ENCODE results near the gene ZNF141.
"Not testable (repeated sequence)": the region's sequence is repeated elsewhere in the genome, so short reads cannot be mapped to it uniquely, and the experiment has no call there.

Gene ZNF141

GRCh38 chr4:338759-339097 lies 1.1 kb downstream of the ZNF141 start:
- Mint-ChIP-seq H3K27me3 (ENCODE audit: low read depth) (peaks cover 3% of the 10 kb centered on the region), H3K4me3 (peak overlapping the region; percentile 99), H3K36me3 (ENCODE audit: low read depth) (peaks cover 64% of the 10 kb centered on the region), H3K4me1 (ENCODE audit: low read depth) (peaks cover 18% of the 10 kb centered on the region), H3K9me3 (peaks cover 54% of the 10 kb centered on the region), H3K27ac (peak overlapping the region; percentile 99)

DNA sequence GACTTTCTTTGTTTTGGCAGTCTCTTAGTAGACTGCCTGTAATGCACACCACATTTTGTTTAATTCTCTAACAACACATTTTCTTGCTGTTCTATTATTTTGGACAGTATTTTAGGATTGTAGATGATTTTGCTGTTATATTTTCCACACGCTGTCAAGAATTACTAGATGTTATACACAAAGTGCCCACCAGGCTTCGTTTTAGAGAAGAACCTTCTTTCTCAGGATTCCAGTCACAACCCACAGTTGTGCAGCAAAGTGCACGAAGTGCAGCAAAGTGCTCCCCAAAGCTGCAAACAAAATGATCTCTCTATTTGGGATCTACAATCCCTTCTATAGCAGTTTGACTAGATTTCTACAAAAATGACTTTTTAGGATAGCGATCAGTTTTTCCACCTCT lies 2.4 kb downstream of the ZNF141 start:
- peak overlapping the region; percentile 17 for H3K4me3 Mint-ChIP-seq
- peaks cover 74% of the 10 kb centered on the region for H3K36me3 Mint-ChIP-seq (ENCODE audit: low read depth)
- peaks cover 48% of the 10 kb centered on the region for H3K9me3 Mint-ChIP-seq
- no peaks in the 10 kb centered on the region for H3K27me3 Mint-ChIP-seq (ENCODE audit: low read depth)
- peaks cover 18% of the 10 kb centered on the region for H3K4me1 Mint-ChIP-seq (ENCODE audit: low read depth)
- H3K27ac Mint-ChIP-seq, result no peak overlapping the region

DNA sequence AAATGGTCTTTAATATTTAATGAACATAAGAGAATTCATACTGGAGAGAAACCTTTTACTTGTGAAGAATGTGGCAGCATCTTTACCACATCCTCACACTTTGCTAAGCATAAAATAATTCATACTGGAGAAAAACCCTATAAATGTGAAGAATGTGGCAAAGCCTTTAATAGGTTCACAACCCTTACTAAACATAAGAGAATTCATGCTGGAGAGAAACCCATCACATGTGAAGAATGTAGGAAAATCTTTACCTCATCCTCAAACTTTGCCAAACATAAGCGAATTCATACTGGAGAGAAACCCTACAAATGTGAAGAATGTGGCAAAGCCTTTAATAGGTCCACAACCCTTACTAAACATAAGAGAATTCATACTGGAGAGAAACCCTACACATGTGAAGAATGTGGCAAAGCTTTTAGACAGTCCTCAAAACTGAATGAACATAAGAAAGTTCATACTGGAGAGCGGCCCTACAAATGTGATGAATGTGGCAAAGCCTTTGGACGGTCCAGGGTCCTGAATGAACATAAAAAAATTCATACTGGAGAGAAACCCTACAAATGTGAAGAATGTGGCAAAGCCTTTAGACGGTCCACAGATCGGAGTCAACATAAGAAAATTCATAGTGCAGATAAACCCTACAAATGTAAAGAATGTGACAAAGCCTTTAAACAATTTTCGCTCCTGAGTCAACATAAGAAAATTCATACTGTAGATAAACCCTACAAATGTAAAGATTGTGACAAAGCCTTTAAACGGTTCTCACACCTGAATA lies 35.6 kb downstream of the ZNF141 start:
- H3K27ac Mint-ChIP-seq, result no peak overlapping the region
- H3K36me3 Mint-ChIP-seq (ENCODE audit: low read depth), result peaks cover 51% of the 10 kb centered on the region
- H3K27me3 Mint-ChIP-seq (ENCODE audit: low read depth), result no peaks in the 10 kb centered on the region
- H3K4me1 Mint-ChIP-seq (ENCODE audit: low read depth), result no peaks in the 10 kb centered on the region
- no peak overlapping the region for H3K4me3 Mint-ChIP-seq
- peaks cover 73% of the 10 kb centered on the region for H3K9me3 Mint-ChIP-seq

- no peaks in the 10 kb centered on the region for H3K4me1 Mint-ChIP-seq (ENCODE audit: low read depth)
- no peaks in the 10 kb centered on the region for H3K27me3 Mint-ChIP-seq (ENCODE audit: low read depth)
- H3K4me3 Mint-ChIP-seq, result no peak overlapping the region
- peaks cover 67% of the 10 kb centered on the region for H3K9me3 Mint-ChIP-seq
- peaks cover 43% of the 10 kb centered on the region for H3K36me3 Mint-ChIP-seq (ENCODE audit: low read depth)
- H3K27ac Mint-ChIP-seq, result no peak overlapping the region
Measured at GRCh38 chr4:374298-375160, 36.9 kb downstream of the ZNF141 start.

DNA sequence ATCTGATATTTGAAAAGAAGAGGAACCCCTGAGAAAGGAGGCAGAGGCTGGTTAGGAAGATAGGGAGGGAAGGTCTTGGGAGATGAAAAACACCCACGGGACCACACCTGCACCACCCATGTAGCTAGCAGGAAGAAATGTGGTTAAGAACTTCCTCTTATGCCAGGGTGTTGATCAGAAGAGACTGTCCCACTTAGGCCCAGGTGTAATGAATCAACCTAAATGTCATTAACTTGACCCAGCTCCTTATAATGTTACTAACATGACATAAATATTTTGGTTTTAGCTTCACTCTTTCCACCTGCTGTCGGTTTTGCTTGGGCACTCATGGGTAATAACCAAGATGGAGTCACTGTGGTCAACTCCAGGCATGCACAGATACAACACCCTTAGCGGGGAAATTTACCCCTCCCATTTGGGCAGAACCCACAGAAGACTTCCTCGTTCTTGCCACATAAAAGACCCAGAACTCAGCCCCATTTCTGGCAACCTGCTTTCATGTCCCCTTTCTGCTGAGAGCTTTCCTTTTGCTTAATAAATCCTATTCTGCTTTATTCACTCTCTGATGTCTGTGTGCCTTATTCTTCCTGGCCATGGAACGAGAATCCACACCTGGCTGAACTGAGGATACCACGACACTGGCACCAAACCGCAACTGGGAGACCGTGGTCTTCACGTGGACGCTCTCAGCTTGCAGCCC lies 46.8 kb downstream of the ZNF141 start:
- Mint-ChIP-seq H3K36me3 (ENCODE audit: low read depth) (peaks cover 16% of the 10 kb centered on the region), H3K27me3 (ENCODE audit: low read depth) (no peaks in the 10 kb centered on the region), H3K9me3 (peaks cover 62% of the 10 kb centered on the region), H3K4me1 (ENCODE audit: low read depth) (peaks cover 10% of the 10 kb centered on the region), H3K4me3 (no peak overlapping the region), H3K27ac (peak overlapping the region; percentile 45)

GRCh38 chr4:385934-386707 lies 48.5 kb downstream of the ZNF141 start:
- H3K4me1 Mint-ChIP-seq (ENCODE audit: low read depth), result peaks cover 10% of the 10 kb centered on the region
- H3K27me3 Mint-ChIP-seq (ENCODE audit: low read depth), result no peaks in the 10 kb centered on the region
- H3K4me3 Mint-ChIP-seq, result no peak overlapping the region
- H3K36me3 Mint-ChIP-seq (ENCODE audit: low read depth), result peaks cover 14% of the 10 kb centered on the region
- peaks cover 66% of the 10 kb centered on the region for H3K9me3 Mint-ChIP-seq
- no peak overlapping the region for H3K27ac Mint-ChIP-seq

GRCh38 chr4:386708-387105 lies 49.1 kb downstream of the ZNF141 start:
- Mint-ChIP-seq H3K4me3 (no peak overlapping the region), H3K9me3 (peaks cover 66% of the 10 kb centered on the region)

DNA sequence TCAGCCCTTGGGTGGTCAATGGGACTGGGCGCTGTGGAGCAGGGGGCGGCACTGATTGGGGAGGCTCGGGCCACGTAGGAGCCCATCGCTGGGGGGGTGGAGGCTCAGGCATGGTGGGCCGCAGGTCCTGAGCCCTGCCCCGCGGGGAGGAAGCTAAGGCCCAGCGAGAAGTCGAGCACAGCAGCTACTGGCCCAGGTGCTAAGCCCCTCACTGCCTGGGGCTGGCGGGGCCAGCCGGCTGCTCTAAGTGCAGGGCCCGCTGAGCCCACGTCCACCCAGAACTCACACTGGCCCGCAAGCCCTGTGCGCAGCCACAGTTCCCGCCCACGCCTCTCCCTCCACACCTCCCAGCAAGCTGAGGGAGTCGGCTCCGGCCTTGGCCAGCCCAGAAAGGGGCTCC lies 66.4 kb downstream of the ZNF141 start:
- no peak overlapping the region for H3K27ac Mint-ChIP-seq
- peaks cover 44% of the 10 kb centered on the region for H3K9me3 Mint-ChIP-seq
- no peak overlapping the region for H3K4me3 Mint-ChIP-seq
- no peaks in the 10 kb centered on the region for H3K27me3 Mint-ChIP-seq (ENCODE audit: low read depth)
- peaks cover 15% of the 10 kb centered on the region for H3K36me3 Mint-ChIP-seq (ENCODE audit: low read depth)
- no peaks in the 10 kb centered on the region for H3K4me1 Mint-ChIP-seq (ENCODE audit: low read depth)

More at GRCh38 chr4:386708-387105, 49.1 kb downstream of the ZNF141 start:
- no peaks in the 10 kb centered on the region for H3K27me3 Mint-ChIP-seq (ENCODE audit: low read depth)
- peaks cover 10% of the 10 kb centered on the region for H3K4me1 Mint-ChIP-seq (ENCODE audit: low read depth)
- H3K36me3 Mint-ChIP-seq (ENCODE audit: low read depth), result peaks cover 14% of the 10 kb centered on the region
- H3K27ac Mint-ChIP-seq, result no peak overlapping the region

DNA sequence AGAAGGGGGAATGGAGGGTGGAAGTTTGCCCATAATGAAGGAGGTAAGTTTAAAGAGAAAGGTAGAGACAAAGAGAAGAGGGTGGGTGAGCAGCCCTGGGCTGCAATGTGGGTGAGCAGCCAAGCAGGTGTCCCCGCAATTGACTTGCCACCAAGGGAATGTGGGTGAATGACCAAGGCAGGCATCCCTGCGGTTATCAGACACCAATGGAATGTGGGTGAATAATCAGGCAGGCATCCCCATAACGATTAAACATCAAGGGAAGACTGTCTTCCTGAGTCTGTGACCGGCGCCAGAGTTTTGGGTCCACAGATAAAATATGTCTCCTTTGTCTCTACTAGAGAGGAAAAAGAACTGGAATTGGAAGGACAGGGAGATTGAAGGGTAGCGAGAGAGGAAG lies 70.7 kb downstream of the ZNF141 start:
- H3K4me1 Mint-ChIP-seq (ENCODE audit: low read depth); H3K27me3 Mint-ChIP-seq (ENCODE audit: low read depth); H3K27ac Mint-ChIP-seq; H3K4me3 Mint-ChIP-seq: not testable (repeated sequence)
- peaks cover 15% of the 10 kb centered on the region for H3K36me3 Mint-ChIP-seq (ENCODE audit: low read depth)
- peaks cover 67% of the 10 kb centered on the region for H3K9me3 Mint-ChIP-seq

- H3K9me3 Mint-ChIP-seq, result peaks cover 59% of the 10 kb centered on the region
Measured at GRCh38 chr4:422587-422986, 85.0 kb downstream of the ZNF141 start.

More at GRCh38 chr4:422587-422986, 85.0 kb downstream of the ZNF141 start:
- Mint-ChIP-seq H3K36me3 (ENCODE audit: low read depth) (peaks cover 18% of the 10 kb centered on the region), H3K27ac (no peak overlapping the region), H3K27me3 (ENCODE audit: low read depth) (no peaks in the 10 kb centered on the region), H3K4me1 (ENCODE audit: low read depth) (no peaks in the 10 kb centered on the region), H3K4me3 (no peak overlapping the region)

Measured in T-helper 1 cell treated with Interleukin-12 subunit alpha and Interleukin-12 subunit beta and Interleukin-4 antibody, amounts not matched to agents 30 μg/mL and 1 μg/mL, for 36 hours (primary cell).